ENCODE measurements around the gene SLC37A3.

DNA sequence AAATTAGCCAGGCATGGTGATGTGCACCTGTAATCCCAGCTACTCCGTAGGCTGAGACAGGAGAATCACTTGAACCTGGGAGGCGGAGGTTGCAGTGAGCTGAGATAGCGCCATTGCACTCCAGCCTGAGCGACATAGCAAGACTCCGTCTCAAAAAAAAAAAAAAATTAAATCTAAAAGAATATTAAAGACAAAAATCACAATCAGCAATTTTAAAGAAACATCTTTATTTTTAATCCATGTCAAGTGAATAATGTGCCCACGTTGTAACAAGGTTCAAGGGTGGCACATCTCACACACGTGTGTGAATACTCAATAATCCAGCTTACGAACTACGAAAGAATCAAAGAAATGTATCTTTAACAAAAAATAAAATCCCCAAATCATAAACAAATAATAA is 23.0 kb downstream of the SLC37A3 start:
- TF ChIP-seq, protein P1, sequence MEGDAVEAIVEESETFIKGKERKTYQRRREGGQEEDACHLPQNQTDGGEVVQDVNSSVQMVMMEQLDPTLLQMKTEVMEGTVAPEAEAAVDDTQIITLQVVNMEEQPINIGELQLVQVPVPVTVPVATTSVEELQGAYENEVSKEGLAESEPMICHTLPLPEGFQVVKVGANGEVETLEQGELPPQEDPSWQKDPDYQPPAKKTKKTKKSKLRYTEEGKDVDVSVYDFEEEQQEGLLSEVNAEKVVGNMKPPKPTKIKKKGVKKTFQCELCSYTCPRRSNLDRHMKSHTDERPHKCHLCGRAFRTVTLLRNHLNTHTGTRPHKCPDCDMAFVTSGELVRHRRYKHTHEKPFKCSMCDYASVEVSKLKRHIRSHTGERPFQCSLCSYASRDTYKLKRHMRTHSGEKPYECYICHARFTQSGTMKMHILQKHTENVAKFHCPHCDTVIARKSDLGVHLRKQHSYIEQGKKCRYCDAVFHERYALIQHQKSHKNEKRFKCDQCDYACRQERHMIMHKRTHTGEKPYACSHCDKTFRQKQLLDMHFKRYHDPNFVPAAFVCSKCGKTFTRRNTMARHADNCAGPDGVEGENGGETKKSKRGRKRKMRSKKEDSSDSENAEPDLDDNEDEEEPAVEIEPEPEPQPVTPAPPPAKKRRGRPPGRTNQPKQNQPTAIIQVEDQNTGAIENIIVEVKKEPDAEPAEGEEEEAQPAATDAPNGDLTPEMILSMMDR (IDR thresholded peaks at IDR 0.05): no peak
- TF ChIP-seq, protein P2, sequence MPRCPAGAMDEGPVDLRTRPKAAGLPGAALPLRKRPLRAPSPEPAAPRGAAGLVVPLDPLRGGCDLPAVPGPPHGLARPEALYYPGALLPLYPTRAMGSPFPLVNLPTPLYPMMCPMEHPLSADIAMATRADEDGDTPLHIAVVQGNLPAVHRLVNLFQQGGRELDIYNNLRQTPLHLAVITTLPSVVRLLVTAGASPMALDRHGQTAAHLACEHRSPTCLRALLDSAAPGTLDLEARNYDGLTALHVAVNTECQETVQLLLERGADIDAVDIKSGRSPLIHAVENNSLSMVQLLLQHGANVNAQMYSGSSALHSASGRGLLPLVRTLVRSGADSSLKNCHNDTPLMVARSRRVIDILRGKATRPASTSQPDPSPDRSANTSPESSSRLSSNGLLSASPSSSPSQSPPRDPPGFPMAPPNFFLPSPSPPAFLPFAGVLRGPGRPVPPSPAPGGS (IDR thresholded peaks at IDR 0.05): no peak
- TF ChIP-seq ESRRA (IDR thresholded peaks at IDR 0.05; ENCODE audit: borderline replicate concordance, low read length) (no peak), TP53 (CRISPR knock-in tag; IDR thresholded peaks at IDR 0.05) (no peak), MAFK (IDR thresholded peaks at IDR 0.05; ENCODE audit: partially characterized antibody) (peak; percentile 17)
